IPS-18a (cell line): ENCODE results near the gene MTA3.
"Not testable (repeated sequence)": the region's sequence is repeated elsewhere in the genome, so short reads cannot be mapped to it uniquely, and the experiment has no call there.

Experiments
- H3K27ac ChIP-seq: one replicate; pipeline ENCODE4 v1.5.1; 2013; ENCODE audit warnings: low read length
- H3K27me3 ChIP-seq: one replicate; pipeline ENCODE4 v1.6.1; 2013; ENCODE audit warnings: mild to moderate bottlenecking, low read length; ENCODE audit not compliant: control insufficient read depth, insufficient read depth
- H3K36me3 ChIP-seq: one replicate; pipeline ENCODE4 v1.6.1; 2013; ENCODE audit warnings: low read depth, low read length; ENCODE audit not compliant: control insufficient read depth
- H3K4me1 ChIP-seq: one replicate; pipeline ENCODE4 v1.6.1; 2013; ENCODE audit warnings: low read depth, low read length; ENCODE audit not compliant: control insufficient read depth
- H3K4me3 ChIP-seq: one replicate; pipeline ENCODE4 v1.5.1; 2013; ENCODE audit warnings: low read length
- H3K9ac ChIP-seq: one replicate; pipeline ENCODE4 v1.6.1; 2013; ENCODE audit warnings: mild to moderate bottlenecking, low read length, moderate library complexity
- H3K9me3 ChIP-seq: one replicate; pipeline ENCODE4 v1.6.1; 2013; ENCODE audit warnings: low read depth, low read length; ENCODE audit not compliant: control insufficient read depth

Gene MTA3

DNA sequence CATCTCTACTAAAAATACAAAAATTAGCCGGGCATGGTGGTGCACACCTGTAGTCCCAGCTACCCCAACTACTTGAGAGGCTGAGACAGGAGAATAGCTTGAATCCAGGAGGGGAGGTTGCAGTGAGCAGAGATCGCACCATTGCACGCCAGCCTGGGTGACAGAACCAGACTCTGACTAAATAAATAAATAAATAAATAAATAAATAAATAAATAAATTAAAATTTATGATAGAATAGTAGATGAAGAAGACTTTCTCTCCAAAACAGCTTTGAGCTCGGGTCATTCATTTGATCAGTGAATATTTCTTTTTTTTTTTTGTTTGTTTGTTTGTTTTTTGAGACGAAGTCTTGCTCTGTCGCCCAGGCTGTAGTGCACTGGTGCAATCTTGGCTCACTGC is 17.6 kb upstream of the MTA3 start:
- Histone ChIP-seq H3K9ac (no peak overlapping the region), H3K27ac (no peak overlapping the region), H3K36me3 (no peaks in the 10 kb centered on the region), H3K9me3 (no peaks in the 10 kb centered on the region), H3K27me3 (no peaks in the 10 kb centered on the region), H3K4me3 (no peak overlapping the region), H3K4me1 (peaks cover 34% of the 10 kb centered on the region)

DNA sequence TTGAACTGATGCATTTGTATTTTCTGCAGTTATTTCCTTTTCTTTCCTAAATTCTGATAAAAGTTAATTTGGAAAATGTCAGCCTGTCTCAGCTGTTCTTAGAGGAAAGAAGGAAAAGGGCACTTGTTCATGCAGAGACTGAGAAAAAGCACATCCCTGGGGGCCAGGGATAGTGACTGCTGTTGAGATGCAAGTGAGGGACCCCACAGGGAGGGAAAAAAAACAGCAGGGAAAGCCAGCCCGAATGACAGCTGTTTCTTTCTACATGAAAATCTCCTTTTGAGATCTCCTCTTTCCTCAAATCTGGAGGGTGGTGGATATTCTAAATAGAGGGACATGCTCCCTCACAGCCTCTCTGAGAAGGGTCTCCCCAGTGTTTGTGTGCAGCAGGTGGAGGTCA is 14.0 kb upstream of the MTA3 start:
- Histone ChIP-seq H3K27me3 (no peaks in the 10 kb centered on the region), H3K36me3 (no peaks in the 10 kb centered on the region), H3K9ac (no peak overlapping the region), H3K4me3 (peak overlapping the region; percentile 19), H3K27ac (no peak overlapping the region), H3K9me3 (no peaks in the 10 kb centered on the region), H3K4me1 (peaks cover 22% of the 10 kb centered on the region)

DNA sequence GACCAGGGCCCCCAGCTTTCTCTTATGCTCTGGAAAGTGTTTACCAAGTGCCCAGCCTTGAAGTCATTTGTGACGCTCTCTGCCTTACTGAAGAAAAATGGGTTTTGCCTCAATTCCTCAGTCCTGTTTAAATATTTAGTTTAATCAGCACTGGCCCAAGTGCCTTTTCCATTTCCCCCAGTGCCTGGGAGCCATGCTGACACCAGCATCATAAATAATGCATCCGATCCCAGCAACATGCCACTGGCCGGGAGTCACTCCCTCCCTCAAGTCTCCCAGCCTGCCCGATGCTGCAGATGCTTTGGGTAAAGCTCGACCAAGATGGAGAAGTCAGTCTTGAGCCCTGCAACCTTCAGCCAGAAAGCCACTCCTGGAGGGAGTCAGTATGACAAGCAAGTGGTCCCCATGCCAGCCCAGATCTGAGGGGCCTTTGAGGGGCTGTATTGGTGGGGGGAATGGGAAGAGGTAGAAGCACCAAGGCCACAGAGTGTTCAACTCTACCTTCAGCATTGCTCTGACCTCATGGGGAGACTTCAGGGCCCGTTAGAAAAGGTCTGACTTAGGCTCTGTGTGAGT is 12.0 kb upstream of the MTA3 start:
- H3K27ac ChIP-seq: no peak overlapping the region
- no peak overlapping the region for H3K9ac ChIP-seq
- no peaks in the 10 kb centered on the region for H3K36me3 ChIP-seq
- H3K9me3 ChIP-seq: no peaks in the 10 kb centered on the region
- no peaks in the 10 kb centered on the region for H3K27me3 ChIP-seq
- no peak overlapping the region for H3K4me3 ChIP-seq
- peaks cover 22% of the 10 kb centered on the region for H3K4me1 ChIP-seq

DNA sequence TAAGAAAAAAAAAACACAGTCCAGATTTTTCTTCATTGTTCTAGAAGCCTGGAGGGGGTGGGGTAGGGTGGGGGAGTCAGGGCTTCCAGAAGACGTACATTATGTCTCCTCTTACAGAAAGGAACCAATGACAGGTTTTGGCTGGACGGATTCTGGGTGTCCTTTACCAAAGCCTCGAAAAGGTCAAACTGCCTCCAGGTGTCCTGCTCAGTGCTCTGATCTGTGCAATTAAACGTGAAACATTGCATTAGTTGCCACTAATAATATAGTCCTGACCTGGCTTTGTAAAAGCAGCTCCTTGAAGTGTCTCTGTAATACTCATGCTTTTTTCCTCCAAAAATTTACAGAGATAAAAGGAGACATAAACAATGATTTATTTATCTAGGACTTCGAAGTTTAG is 11.1 kb upstream of the MTA3 start:
- H3K4me1 ChIP-seq: peaks cover 18% of the 10 kb centered on the region
- H3K36me3 ChIP-seq: no peaks in the 10 kb centered on the region
- no peak overlapping the region for H3K9ac ChIP-seq
- H3K4me3 ChIP-seq: no peak overlapping the region
- H3K9me3 ChIP-seq: no peaks in the 10 kb centered on the region
- no peak overlapping the region for H3K27ac ChIP-seq
- no peaks in the 10 kb centered on the region for H3K27me3 ChIP-seq

DNA sequence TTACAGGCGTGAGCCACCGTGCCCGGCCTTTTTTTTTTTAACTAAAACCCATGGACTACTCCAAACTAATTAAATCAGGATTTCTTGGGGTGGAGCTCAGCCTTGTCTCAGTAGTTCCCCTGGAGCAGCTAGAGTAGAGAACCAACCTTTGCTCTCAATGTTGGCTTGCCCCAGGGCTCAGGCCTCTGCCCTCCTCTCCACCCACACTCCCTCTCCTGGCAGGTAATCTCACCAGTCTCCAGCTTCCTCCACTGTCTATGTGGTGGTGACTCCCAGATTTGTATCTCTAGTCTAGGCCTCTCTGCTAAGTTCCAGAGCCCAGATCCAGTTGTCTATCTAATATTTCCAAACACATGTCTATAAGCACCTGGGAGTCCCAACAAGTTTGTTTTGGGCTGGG is 9.6 kb upstream of the MTA3 start:
- H3K4me1 ChIP-seq: peaks cover 16% of the 10 kb centered on the region
- H3K4me3 ChIP-seq: no peak overlapping the region
- H3K9me3 ChIP-seq: no peaks in the 10 kb centered on the region
- no peak overlapping the region for H3K9ac ChIP-seq
- no peak overlapping the region for H3K27ac ChIP-seq
- H3K36me3 ChIP-seq: no peaks in the 10 kb centered on the region
- H3K27me3 ChIP-seq: no peaks in the 10 kb centered on the region

DNA sequence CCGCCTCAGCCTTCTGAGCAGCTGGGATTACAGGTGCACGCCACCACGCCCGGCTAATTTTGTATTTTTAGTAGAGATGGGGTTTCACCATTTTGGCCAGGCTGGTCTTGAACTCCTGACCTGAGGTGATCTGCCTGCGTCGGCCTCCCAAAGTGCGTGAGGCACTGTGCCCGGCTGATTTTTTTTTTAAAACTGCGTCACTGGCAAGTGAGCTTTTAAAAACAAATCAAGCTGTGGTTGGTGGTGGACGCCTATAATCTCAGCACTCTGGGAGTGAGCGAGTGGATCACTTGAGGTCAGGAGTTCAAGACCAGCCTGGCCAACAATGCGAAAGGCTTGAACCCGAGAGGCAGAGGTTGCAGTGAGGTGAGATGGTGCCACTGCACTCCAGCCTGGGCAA is 8.3 kb upstream of the MTA3 start:
- H3K4me1 ChIP-seq, H3K4me3 ChIP-seq, H3K36me3 ChIP-seq, H3K9ac ChIP-seq, H3K27ac ChIP-seq, H3K27me3 ChIP-seq, H3K9me3 ChIP-seq: not testable (repeated sequence)

DNA sequence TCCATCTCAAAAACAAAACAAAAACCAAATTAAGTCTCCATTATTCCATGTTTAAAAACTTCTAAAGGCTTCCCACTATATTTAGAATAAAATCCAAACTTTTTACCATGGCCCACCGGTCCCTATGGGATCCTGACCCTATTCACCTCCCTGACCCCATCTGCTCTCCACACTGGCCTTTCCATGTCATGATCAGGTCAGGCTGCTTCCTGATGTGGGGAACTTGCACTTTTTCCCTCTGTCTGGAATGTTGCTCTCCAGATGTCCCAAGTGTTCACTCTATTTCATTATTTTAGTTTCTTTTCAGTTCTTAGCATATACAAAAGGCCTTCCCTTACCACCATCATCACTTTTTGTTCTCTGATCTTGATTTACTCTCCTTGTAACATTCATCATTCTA is 7.5 kb upstream of the MTA3 start:
- Histone ChIP-seq H3K27me3 (no peaks in the 10 kb centered on the region), H3K4me3 (no peak overlapping the region), H3K36me3 (no peaks in the 10 kb centered on the region), H3K9me3 (no peaks in the 10 kb centered on the region), H3K27ac (no peak overlapping the region), H3K4me1 (peaks cover 7% of the 10 kb centered on the region), H3K9ac (no peak overlapping the region)

DNA sequence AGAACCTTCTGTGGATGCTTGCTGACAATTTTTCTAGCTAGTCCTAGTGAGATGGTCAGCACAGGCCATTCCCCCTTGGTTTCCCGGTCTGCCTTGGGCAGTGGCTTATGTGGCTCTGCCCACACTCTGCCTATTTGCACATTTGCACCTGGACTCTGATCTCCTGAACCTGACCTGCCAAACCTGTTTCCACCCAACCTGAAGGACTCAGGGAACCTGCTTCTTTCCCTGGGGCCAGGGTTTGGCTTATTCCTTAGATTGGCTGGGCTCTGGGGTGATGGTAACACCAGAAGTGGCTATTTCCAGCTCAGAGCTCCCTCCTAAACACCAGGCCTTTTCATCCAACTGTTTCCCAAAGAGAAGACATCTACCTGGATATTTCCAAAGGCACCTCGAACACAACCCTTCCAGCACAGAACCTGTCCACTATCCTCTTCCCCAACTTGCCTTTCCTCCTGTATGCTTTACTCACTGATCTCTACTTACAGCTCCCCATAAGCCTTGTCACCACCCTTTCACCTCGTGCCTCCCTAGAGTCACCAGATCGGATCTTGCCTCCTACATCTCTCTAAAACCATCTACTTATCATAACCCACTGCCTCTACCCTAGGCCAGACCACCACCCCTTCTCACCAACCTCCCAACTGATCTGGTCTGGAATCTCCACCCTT is 5.8 kb upstream of the MTA3 start:
- no peak overlapping the region for H3K9ac ChIP-seq
- peaks cover 11% of the 10 kb centered on the region for H3K4me1 ChIP-seq
- no peak overlapping the region for H3K4me3 ChIP-seq
- no peaks in the 10 kb centered on the region for H3K27me3 ChIP-seq
- no peaks in the 10 kb centered on the region for H3K9me3 ChIP-seq
- H3K36me3 ChIP-seq: no peaks in the 10 kb centered on the region
- no peak overlapping the region for H3K27ac ChIP-seq

DNA sequence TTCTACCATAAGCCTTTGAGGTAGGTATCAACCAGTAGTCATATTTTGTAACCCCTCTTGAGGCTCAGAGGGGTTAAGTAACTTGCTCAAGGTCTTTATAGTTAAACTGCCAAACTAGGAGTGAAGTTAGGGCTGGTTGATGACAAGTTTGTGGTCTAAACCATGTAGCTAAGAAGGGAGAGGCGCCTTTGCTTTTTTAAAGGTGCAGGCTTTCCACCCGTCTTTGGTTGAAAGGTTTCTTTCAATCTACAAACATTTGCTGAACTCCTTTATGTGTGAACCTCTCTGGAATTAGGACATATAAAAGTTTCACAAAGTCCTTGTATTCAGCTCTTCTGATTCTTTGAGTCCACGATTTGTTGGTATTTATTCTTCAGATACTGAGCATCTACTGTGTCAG is 2.4 kb upstream of the MTA3 start:
- Histone ChIP-seq H3K27ac (no peak overlapping the region), H3K9ac (no peak overlapping the region), H3K4me1 (peaks cover 22% of the 10 kb centered on the region), H3K4me3 (no peak overlapping the region), H3K9me3 (no peaks in the 10 kb centered on the region), H3K27me3 (no peaks in the 10 kb centered on the region), H3K36me3 (peaks cover under 1% of the 10 kb centered on the region)

DNA sequence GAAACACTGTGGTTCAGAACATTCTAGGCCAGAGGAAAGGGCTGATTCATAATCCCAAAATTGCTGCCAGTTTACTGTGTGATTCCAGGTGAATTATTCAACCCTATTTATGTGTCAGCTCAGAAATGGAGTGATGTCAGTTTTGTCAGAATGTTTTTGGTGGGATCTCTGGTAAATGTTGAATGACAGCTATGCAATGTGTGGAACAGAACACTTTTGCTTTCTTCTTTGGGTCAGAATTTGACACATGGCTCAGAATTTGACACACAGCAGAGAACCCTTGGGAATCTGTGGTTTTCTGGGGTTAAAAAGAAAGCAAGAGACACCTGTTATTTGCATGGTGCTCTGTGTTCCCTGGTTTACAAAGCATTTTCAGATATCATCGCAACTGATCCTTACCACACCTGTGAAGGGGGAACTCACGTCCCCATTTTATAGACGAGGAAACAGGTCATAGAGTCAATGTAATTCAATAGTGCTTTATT is 1.6 kb upstream of the MTA3 start:
- H3K9ac ChIP-seq: no peak overlapping the region
- H3K9me3 ChIP-seq: no peaks in the 10 kb centered on the region
- no peak overlapping the region for H3K4me3 ChIP-seq
- peaks cover 7% of the 10 kb centered on the region for H3K36me3 ChIP-seq
- H3K4me1 ChIP-seq: peaks cover 22% of the 10 kb centered on the region
- H3K27ac ChIP-seq: no peak overlapping the region
- no peaks in the 10 kb centered on the region for H3K27me3 ChIP-seq

DNA sequence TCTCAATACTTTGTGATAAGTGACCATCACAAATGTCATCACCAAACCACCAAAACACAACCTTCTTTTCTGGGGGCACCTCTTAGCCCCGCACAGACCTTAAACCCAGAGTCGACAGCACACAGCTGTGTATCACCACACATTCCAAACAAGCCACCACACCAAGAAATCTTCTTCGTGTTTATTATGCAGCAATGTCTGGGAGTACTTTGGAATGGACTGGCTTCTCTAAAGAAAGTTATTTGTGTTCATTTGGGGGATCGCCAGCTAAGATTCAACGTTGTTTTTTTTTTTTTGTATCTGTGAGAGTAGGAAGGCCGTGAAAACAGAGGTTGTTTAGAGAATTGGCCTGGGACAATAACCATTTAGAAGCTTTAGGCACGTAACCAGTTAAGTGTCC is 1.1 kb upstream of the MTA3 start:
- Histone ChIP-seq H3K36me3 (peaks cover 10% of the 10 kb centered on the region), H3K27me3 (no peaks in the 10 kb centered on the region), H3K27ac (peak overlapping the region; percentile 51), H3K9me3 (no peaks in the 10 kb centered on the region), H3K4me1 (peaks cover 22% of the 10 kb centered on the region), H3K9ac (peak overlapping the region; percentile 44), H3K4me3 (peak overlapping the region; percentile 44)

DNA sequence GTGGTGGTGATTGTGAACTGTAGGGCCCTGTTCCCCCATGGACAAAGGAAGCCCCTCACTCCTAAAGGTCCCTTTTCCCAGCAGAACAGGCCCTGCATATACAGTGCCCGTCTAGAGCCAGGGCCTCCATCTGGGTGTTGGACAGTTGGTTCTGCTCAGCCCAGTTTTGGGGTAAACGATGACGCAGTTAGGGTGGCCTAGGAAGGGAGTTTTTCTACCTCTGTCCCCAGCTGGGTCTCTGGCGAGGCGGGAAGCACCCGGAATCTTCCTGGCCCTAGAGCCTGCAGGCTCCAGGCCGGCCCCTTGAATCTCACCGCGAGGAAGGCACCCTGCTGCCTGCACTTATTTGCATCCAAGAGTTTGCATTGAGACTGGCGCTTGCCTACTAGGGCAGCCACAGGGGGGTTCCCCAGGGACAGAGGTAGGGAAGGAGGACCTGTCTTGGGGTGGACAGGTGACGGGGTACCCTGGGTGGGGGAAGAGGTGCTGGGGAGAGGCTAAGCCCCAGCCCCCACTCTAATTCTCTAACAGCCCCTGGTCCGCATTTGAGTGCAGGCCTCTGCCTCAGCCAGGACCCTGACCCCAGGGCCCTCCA is 529 bp upstream of the MTA3 start:
- peaks cover 14% of the 10 kb centered on the region for H3K36me3 ChIP-seq
- peak overlapping the region; percentile 51 for H3K27ac ChIP-seq
- H3K9ac ChIP-seq: peak overlapping the region; percentile 44
- H3K9me3 ChIP-seq: no peaks in the 10 kb centered on the region
- peaks cover 22% of the 10 kb centered on the region for H3K4me1 ChIP-seq
- H3K27me3 ChIP-seq: no peaks in the 10 kb centered on the region
- H3K4me3 ChIP-seq: peak overlapping the region; percentile 44
